ENCODE data around the gene LMCD1.

LMCD1 gene, protein sequence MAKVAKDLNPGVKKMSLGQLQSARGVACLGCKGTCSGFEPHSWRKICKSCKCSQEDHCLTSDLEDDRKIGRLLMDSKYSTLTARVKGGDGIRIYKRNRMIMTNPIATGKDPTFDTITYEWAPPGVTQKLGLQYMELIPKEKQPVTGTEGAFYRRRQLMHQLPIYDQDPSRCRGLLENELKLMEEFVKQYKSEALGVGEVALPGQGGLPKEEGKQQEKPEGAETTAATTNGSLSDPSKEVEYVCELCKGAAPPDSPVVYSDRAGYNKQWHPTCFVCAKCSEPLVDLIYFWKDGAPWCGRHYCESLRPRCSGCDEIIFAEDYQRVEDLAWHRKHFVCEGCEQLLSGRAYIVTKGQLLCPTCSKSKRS

DNA sequence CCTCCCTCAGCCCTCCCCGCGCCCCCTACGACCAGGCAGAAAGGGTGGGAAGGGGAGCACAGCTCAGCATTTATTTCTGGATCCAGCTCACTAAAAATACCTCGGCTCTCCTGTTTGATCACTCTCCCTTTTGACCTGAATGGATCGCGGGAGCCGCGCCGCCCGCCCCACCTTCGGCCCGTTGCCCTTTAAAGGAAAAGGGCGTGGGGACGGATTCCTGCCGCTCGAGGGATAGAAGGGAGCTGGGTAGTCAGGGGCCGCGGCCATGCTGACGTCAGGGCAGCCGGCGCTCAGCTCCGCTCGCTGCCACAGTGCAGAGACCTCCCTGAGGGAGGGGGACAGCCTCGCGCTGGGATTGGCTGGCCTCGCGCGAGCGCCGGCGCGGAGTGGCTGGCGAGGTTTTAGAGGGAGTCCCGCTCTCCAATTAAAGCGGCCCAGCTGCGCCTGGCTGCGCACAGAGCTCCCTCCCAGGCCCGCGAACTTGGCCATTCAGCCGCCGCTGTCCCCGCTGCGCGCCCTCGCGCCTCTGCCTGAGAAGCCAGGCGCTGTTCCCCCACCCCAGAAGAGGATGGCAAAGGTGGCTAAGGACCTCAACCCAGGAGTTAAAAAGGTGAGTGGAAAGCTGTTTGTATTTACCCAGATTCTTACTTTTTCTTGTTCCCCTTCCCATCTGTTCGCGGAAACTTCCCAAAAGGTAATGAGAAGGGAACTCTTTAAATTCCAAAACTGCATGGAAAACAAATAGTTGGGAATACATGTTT lies at the start of gene LMCD1:
Gene LMCD1, plus strand, starts transcription at position 453 of the 761 bp plus-strand sequence. Its CDS starts 116 bp downstream, at position 569.
- no peak for TF ChIP-seq NFIC (IDR thresholded peaks at IDR 0.05)
- TF ChIP-seq, protein P1, sequence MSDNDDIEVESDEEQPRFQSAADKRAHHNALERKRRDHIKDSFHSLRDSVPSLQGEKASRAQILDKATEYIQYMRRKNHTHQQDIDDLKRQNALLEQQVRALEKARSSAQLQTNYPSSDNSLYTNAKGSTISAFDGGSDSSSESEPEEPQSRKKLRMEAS (IDR thresholded peaks at IDR 0.05), result peak; percentile 99
- no peak for TF ChIP-seq FOXM1 (IDR thresholded peaks at IDR 0.05; ENCODE audit: borderline replicate concordance, low read depth)
- TF ChIP-seq RAD21 (IDR thresholded peaks at IDR 0.05; ENCODE audit: low read depth), result no peak
- 0 out of 2 replicates have a peak, but pooled peaks have one; percentile 30 for TF ChIP-seq TAF1 (IDR thresholded peaks at IDR 0.05; ENCODE audit: low read depth)
- no peak for TF ChIP-seq EP300 (IDR thresholded peaks at IDR 0.05; ENCODE audit: borderline replicate concordance)
- TF ChIP-seq, protein P2, sequence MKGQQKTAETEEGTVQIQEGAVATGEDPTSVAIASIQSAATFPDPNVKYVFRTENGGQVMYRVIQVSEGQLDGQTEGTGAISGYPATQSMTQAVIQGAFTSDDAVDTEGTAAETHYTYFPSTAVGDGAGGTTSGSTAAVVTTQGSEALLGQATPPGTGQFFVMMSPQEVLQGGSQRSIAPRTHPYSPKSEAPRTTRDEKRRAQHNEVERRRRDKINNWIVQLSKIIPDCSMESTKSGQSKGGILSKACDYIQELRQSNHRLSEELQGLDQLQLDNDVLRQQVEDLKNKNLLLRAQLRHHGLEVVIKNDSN (IDR thresholded peaks at IDR 0.05), result no peak; the same call in 1 of the 2 replicates
- peak; percentile 62; the same call in 1 of the 2 replicates for TF ChIP-seq TCF12 (IDR thresholded peaks at IDR 0.05; ENCODE audit: low read depth)
- no peak for TF ChIP-seq CEBPB (IDR thresholded peaks at IDR 0.05)
- no peak for TF ChIP-seq ZBTB7A (IDR thresholded peaks at IDR 0.05; ENCODE audit: low read depth)
- TF ChIP-seq TEAD4 (IDR thresholded peaks at IDR 0.05), result peak; percentile 41
- TF ChIP-seq, protein P3, sequence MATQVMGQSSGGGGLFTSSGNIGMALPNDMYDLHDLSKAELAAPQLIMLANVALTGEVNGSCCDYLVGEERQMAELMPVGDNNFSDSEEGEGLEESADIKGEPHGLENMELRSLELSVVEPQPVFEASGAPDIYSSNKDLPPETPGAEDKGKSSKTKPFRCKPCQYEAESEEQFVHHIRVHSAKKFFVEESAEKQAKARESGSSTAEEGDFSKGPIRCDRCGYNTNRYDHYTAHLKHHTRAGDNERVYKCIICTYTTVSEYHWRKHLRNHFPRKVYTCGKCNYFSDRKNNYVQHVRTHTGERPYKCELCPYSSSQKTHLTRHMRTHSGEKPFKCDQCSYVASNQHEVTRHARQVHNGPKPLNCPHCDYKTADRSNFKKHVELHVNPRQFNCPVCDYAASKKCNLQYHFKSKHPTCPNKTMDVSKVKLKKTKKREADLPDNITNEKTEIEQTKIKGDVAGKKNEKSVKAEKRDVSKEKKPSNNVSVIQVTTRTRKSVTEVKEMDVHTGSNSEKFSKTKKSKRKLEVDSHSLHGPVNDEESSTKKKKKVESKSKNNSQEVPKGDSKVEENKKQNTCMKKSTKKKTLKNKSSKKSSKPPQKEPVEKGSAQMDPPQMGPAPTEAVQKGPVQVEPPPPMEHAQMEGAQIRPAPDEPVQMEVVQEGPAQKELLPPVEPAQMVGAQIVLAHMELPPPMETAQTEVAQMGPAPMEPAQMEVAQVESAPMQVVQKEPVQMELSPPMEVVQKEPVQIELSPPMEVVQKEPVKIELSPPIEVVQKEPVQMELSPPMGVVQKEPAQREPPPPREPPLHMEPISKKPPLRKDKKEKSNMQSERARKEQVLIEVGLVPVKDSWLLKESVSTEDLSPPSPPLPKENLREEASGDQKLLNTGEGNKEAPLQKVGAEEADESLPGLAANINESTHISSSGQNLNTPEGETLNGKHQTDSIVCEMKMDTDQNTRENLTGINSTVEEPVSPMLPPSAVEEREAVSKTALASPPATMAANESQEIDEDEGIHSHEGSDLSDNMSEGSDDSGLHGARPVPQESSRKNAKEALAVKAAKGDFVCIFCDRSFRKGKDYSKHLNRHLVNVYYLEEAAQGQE (IDR thresholded peaks at IDR 0.05; ENCODE audit: low read depth), result no peak
- TF ChIP-seq CREB1 (IDR thresholded peaks at IDR 0.05; ENCODE audit: low read depth), result 0 out of 2 replicates have a peak, but pooled peaks have one; percentile 31
- TF ChIP-seq YY1 (IDR thresholded peaks at IDR 0.05; ENCODE audit: low read depth), result peak; percentile 71; the same call in 1 of the 2 replicates
- TF ChIP-seq EGR1 (IDR thresholded peaks at IDR 0.05), result no peak

DNA sequence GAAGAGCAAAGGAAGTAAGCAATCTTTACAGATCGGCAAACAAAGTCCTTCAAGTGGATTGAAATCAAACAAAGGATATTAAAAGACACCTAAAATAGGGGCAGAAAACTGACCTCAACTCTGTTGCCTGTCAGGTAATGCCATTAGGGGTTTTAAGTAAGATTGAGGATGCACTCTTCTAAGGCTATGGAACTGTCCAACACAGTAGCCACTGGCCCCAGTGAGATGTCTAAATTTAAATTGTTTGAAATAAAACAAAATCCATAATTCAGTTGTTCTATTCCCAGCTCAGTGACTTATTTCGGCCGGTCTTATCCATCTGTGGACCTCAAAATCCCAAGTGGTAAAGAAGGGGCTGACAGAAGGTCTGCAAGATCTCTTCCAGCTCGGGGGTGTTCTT lies 49.5 kb upstream of the LMCD1 start:
- TF ChIP-seq EGR1 (IDR thresholded peaks at IDR 0.05) (no peak), NFIC (IDR thresholded peaks at IDR 0.05) (no peak), YY1 (IDR thresholded peaks at IDR 0.05; ENCODE audit: low read depth) (no peak), EP300 (IDR thresholded peaks at IDR 0.05; ENCODE audit: borderline replicate concordance) (no peak)

DNA sequence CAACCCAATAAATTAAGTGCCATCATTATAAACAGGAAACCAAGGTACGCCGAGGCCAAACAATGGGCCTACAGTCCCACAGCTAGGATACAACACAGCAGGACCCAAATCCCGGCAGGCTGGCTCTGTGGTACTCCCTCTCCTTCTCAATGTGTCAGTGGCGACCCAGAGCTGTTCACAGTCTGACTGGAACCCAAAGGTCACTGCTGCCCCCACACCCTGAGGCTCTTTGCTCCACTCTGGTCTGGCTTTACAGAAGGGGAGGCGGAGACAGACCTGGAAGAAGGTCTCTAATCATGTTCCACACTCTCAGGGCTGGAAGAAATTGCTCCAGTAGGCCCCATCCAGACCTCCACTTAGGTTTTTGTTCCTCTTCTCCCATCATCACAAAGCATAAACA lies 48.5 kb upstream of the LMCD1 start:
- TF ChIP-seq TCF12 (IDR thresholded peaks at IDR 0.05; ENCODE audit: low read depth), result no peak
- no peak for TF ChIP-seq EP300 (IDR thresholded peaks at IDR 0.05; ENCODE audit: borderline replicate concordance)
- TF ChIP-seq NFIC (IDR thresholded peaks at IDR 0.05), result no peak
- no peak for TF ChIP-seq FOXM1 (IDR thresholded peaks at IDR 0.05; ENCODE audit: borderline replicate concordance, low read depth)
- no peak for TF ChIP-seq EGR1 (IDR thresholded peaks at IDR 0.05)
- no peak for TF ChIP-seq YY1 (IDR thresholded peaks at IDR 0.05; ENCODE audit: low read depth)
- TF ChIP-seq, protein P3 (IDR thresholded peaks at IDR 0.05; ENCODE audit: low read depth), result no peak
- no peak for TF ChIP-seq TEAD4 (IDR thresholded peaks at IDR 0.05)
- TF ChIP-seq, protein P2 (IDR thresholded peaks at IDR 0.05), result no peak
- no peak for TF ChIP-seq CEBPB (IDR thresholded peaks at IDR 0.05)

DNA sequence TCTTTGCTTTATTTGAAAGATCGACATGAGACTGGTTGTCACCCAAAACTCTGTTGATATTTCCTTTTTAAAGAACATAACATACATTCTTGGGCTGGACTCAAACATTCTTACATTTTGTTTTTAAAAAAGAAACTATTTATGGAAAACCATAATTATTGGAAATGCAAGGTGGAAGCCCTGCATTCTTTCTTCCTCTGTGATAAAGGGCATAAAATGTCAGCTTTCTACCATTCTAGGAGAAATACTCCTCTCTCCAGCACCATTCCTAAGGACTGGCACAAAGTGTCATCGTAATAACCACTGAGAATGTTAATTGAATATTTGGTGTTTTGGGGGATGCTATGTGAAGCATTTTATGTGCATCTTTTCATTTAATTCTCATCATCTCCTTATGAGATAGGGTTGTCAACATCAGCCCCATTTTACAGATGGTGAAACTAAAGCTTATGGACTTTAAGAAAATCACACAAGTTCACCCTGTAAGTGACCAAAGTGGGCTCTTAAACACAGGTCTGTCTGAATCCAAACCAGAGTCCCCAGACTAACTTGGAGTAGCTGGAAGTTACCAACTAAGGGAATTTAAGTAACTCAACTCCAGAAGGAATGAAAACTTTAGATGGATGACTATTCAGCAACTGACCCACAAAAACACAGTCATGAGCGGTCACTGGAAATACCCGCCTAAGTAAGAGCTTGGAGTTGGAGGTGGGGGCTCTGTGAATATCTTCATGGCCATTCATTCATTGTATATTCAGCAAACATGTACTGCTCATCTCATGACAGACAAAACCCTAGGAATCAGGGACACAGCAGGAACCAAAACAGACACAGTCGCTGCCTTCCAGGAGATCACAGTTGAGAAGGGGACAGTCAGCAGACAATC lies 45.9 kb upstream of the LMCD1 start:
- TF ChIP-seq, protein P1 (IDR thresholded peaks at IDR 0.05), result no peak
- no peak for TF ChIP-seq NFIC (IDR thresholded peaks at IDR 0.05)
- no peak for TF ChIP-seq YY1 (IDR thresholded peaks at IDR 0.05; ENCODE audit: low read depth)

DNA sequence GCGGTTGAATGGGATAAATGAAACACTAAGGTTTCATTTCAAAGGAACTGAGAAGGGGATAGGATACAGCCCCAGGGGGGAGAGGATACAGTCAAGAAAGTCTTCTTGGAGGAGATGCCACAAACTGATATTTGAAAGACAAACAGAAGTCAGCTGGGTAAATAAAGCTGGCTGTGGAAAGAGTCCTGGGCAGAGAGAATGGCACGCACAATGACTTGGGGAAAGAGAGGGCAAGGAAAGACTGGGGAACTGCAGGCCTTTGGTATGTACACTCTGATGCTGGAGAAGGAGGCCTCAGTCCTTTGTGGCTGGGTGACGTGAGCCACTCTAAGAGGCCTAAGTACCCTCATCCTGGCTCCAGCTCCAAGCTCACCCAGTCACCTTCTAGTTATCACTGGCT lies 45.2 kb upstream of the LMCD1 start:
- TF ChIP-seq TEAD4 (IDR thresholded peaks at IDR 0.05) (no peak), CEBPB (IDR thresholded peaks at IDR 0.05) (no peak), EP300 (IDR thresholded peaks at IDR 0.05; ENCODE audit: borderline replicate concordance) (no peak), YY1 (IDR thresholded peaks at IDR 0.05; ENCODE audit: low read depth) (no peak), EGR1 (IDR thresholded peaks at IDR 0.05) (no peak), NFIC (IDR thresholded peaks at IDR 0.05) (no peak), TAF1 (IDR thresholded peaks at IDR 0.05; ENCODE audit: low read depth) (no peak), CREB1 (IDR thresholded peaks at IDR 0.05; ENCODE audit: low read depth) (no peak), RAD21 (IDR thresholded peaks at IDR 0.05; ENCODE audit: low read depth) (no peak), ZBTB7A (IDR thresholded peaks at IDR 0.05; ENCODE audit: low read depth) (no peak), FOXM1 (IDR thresholded peaks at IDR 0.05; ENCODE audit: borderline replicate concordance, low read depth) (no peak), TCF12 (IDR thresholded peaks at IDR 0.05; ENCODE audit: low read depth) (no peak)
- TF ChIP-seq, protein P1 (IDR thresholded peaks at IDR 0.05), result no peak
- TF ChIP-seq, protein P3 (IDR thresholded peaks at IDR 0.05; ENCODE audit: low read depth), result no peak
- TF ChIP-seq, protein P2 (IDR thresholded peaks at IDR 0.05), result no peak

Data from Ishikawa (cell line).